HG02870 (cell line): ENCODE results near the gene UBASH3B.

Experiments
- ATAC-seq: cut with Tn5 transposase; IDR thresholded peaks from one replicate; pipeline ENCODE4 v1.9.1; 2021; ENCODE audit warnings: mild to moderate bottlenecking, moderate library complexity; ENCODE audit not compliant: unreplicated experiment

UBASH3B gene

GRCh38 chr11:122646549-122647340 is 8.8 kb upstream of the UBASH3B start:
- no peak for ATAC-seq

DNA sequence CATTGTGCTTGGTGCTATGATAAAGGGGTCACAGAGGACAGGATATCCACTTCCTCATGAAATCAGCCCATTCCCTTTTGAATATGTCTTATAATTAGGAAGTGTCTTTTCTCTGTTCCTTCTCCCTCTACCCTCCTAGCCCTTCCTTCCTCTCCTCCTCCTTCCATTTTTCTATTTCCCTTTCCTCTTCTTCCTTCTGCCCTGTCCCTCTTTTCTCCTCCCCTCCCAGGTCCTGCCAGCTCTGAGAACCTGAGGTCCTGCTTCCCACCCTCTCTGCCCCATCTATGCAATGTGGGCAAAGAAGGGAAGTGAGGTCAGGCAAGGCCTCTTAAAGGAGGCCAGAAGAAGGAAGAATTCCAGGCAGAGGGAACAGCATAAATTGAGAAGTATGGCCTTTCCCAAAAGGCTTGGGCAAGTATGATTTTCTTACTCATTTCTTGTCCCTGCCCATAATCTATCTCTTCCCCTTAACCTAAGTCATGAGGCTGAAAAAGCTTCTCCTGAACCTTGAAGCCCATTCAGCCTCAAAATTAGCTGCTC is 7.7 kb upstream of the UBASH3B start:
- ATAC-seq: no peak

DNA sequence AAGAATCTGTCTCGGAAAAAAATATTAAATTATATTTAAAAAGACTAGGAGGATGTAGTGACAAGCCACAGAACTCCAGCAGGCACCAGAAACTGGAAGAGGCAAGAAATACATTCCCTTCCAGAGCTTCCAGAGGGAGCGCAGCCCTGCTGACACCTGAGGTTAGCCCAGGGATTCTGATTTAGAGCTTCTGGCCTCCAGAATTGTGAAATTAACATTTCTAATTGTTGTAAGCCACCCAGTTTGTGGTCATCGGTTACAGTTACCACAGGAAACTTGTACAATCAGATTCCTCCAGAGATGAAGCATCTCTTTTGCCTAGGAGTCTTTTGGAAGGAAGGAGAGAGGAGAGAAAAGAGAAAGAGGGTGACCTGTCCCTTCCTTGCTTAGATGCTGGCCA is 6.4 kb upstream of the UBASH3B start:
- ATAC-seq: no peak

DNA sequence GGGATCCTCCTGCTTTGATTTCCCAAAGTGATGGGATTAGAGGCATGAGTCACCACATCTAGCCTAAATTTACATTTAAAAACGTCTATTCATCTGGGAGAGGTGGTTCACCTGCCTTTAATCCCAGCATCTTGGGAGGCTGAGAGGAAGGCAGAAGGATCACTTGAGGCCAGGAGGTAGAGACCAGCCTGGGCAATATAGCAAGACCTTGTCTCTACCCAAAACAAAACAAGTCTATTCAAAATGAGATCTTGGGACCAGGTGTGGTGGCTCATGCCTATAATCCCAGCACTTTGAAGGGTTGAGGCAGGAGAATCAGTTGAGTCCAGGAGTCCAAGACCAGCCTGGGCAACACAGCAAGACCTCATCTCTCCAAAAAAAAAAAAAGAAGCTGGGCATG is 4.9 kb upstream of the UBASH3B start:
- no peak for ATAC-seq

DNA sequence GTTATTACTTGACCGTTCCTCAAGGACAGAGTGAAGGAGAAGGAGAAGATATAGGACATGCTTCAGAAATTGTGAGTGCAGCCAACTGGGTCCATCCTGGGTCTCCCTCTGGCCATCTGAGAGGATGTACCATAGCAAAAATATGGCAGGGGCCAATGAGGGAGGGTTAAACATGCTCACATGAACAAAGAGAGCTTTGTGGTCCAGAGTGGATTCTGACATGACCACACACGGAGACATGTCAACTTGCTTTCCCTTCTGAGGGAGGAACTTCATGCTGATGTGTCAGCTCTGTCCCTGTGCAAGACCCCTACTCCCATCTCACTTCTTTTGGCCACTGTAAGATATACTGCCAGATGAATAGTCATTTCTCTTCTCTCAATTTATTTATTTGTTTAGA is 3.0 kb upstream of the UBASH3B start:
- no peak for ATAC-seq

DNA sequence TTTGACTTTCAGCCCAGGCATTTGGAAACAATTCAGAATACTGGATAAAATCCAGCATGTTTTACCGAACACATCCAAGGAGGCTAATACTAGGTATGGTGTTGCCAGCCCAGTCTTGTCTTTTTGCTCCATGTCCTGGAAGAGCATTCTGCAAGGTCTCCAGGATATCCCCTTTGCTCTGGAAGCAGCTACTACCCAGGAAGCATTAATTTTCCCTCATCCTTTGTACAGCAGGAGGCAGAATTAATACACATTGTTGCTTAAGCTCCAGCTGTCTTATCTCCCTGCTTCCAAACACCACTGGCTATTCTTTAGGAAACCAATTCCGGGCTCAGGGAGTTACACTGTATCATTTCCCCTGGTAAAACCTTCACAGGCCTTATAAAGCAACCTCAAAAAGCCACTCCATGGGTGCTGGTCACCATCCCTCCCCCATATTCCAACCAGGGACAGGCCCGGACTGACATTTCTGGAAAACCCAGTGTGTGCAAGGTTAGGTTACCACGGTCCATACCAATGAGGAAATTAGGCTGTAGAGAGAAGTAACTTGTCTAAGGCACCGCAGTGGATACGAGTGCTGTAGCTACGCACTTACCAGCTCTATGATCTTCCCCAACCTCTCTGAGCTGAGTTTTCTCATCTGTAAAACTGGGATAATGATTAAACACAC is 1.5 kb upstream of the UBASH3B start:
- no peak for ATAC-seq

- peak; percentile 50 for ATAC-seq
Observed at GRCh38 chr11:122656073-122656630, 630 bp downstream of the UBASH3B start.

- no peak for ATAC-seq
Observed at GRCh38 chr11:122656631-122657101, 1.1 kb downstream of the UBASH3B start.

- no peak for ATAC-seq
Observed at GRCh38 chr11:122659676-122660554, 4.4 kb downstream of the UBASH3B start.

DNA sequence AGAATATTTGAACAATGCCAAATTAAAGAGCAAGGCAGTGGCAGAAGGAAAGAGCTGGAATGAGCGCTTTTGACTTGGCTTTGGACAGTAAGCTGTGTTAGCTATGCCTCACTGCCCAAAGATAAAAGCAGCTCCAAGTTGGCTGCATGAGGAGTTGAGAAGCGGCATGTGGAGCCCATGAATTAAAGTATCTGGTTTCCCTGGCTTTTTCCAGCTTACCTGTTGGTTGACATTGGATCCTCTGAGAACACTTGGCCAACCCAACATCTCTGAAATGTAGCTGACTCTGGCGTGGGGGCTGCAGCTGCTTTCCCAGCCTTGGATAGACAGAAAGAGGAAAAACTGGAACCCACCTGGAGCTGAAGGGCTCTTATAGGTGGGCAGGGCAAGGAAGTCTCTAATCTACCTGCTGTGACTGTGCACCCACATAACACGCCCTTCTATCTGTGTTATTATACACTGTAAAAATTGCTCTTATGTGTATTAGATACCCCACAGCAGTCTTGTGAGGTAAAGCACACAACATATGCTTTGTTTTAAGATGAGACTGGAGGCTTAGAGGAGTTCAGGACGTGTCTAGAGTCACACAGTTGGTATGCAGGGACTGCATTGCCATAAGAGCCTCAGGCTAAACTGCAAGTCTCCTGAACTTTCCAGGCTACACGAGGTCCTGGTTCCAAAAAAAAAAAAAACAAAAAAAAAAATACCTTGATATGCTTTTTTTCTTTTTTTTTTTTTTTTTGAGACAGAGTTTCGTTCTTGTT is 5.8 kb downstream of the UBASH3B start:
- no peak for ATAC-seq

DNA sequence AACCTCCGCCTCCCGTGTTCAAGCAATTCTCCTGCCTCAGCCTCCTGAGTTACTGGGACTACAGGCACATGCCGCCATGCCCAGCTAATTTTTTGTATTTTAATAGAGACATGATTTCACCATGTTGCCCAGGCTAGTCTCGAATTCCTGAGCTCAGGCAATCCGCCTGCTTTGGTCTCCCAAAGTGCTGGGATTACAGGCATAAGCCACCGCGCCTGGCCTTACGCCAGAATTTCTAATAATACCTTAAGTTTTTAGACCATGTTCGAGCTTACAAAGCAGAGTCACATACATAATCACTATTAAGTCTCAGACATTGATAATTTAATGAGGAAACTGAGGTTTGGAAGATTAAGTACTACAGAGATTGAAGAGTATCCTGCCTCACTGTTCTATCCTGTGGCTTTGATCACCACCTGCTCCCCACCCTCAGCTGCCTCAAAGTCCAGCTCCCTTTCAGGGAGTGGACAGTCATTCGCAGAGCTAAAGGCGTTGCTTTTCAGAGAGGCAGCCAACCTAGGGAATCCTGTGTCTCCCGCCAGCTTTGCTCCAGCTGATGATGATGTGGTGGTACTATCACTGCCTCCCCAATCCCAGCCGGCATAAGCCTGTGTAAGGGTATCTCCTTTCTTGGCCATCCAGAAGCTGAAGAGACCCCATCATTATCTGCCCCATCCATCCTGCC is 7.7 kb downstream of the UBASH3B start:
- no peak for ATAC-seq

- no peak for ATAC-seq
Observed at GRCh38 chr11:122663764-122664163, 8.2 kb downstream of the UBASH3B start.

DNA sequence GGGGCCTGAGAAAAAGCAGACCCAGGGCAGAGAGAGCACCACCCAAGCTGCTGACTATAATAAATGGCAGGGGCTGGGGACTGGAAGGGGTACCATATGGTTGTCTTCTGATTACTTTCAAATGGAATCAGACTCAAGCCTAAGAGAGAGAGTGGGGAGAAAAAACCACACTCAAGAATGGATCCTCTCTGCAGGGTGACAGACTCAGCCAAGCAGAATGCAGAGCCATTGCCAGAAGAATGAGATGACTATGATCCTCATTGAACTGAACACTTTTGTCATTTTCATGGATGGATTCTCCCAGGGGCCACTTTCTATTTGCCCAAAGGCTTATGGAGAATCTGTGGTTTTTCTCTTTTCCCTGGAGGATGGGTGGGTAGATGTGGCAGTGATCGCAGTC is 8.7 kb downstream of the UBASH3B start:
- ATAC-seq: no peak

GRCh38 chr11:122665861-122666260 is 10.3 kb downstream of the UBASH3B start:
- no peak for ATAC-seq

DNA sequence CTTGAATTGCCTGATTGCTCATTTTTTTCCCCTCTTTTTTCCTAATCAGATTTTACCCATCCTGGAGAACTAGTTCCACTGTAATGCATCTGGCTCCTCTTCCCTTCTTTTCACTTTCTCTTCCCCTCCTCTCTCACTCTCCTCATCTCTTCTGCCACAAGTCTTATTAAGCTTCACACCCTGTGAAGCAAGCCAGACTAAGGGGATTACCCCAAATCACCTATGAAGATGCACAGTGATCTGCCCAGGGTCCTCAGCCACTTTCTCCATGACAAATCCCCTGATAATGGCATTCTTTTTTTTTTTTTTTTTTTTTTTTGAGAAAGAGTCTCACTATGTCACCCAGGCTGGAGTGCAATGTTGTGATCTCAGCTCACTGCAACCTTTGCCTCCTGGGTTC is 11.2 kb downstream of the UBASH3B start:
- no peak for ATAC-seq

DNA sequence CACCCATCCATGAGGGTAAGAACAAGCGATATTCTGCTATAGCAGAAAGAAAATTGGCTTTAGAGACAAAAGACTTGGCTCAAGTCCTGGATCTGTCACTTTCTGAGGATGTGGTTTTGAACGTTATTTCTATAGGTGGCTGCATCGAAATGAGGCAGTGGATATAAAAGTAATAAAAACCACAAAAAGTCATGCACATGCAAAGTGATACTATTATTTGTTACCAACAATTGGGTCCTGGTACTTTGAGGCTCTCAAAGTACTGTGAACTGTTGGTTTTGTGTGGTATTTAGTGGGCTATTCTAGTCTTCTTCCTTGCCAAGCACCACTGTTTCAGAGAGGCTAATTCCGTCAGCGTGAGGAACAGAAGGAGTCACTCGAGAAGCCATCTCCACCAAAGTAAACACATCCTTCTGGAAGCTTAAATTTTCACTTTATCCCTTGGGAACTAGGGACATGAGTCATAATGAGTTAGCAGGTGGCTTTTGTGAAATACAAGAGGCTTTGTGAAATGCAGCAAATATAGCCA is 13.1 kb downstream of the UBASH3B start:
- ATAC-seq: no peak

DNA sequence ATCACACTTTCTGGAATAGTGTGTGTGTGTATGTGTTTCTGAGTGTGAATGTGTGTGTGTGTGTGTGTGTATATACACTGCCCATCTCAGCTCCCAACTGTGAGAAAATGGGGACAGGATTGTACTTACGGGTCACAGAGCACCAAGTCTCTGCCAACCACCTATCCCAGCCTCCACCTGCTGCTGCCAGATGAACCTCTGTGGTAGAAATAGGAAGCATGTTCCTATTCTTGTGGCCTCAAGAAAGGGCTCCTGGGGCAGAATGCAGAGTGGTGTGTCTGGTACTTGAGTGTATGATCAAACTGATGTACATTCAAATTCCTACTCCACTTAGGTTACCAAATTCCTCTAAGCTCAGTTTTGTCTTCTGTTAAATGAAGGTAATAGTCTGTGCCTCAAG is 14.6 kb downstream of the UBASH3B start:
- no peak for ATAC-seq

DNA sequence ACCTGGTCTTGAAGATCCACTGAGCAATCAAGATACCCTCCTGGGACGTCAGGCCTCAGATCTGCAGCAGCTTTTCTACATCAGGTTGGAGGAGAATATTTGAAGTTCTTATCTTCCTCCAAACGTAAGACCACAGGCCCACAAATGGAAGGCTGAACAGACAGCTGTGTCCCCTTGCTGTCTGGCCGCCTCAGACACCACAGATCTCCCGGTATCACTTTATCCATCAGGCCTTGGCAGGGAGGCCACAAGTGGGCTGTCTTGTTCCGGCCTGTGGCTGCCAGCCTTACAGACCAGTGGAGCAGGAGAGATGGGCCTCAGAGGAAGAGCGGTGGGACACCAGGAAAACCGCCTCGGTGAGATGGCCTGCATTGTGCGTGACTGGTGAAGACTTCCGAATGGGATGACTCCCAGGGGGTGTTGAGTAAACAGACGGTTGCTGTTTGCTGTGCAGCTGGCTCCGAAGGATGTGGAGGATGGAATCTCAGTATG is 15.9 kb downstream of the UBASH3B start:
- ATAC-seq: no peak

GRCh38 chr11:122672892-122673291 is 17.4 kb downstream of the UBASH3B start:
- ATAC-seq: no peak
